Subcutaneous abdominal adipose tissue (tissue), 5 donors: ENCODE results near the gene SLC6A3.
"Not testable (repeated sequence)": the region's sequence is repeated elsewhere in the genome, so short reads cannot be mapped to it uniquely, and the experiment has no call there.

Experiments used
- H3K27ac ChIP-seq: one replicate; pipeline ENCODE4 v1.7.0; 2013; ENCODE audit warnings: low read depth, mild to moderate bottlenecking, inconsistent platforms, low read length, moderate library complexity
- H3K27me3 ChIP-seq, 5 donors: one replicate each; pipeline ENCODE4 v1.7.0; 2013; ENCODE audit warnings: low read length in 5 of 5, inconsistent platforms in 1 of 5; ENCODE audit not compliant: control insufficient read depth in 5 of 5, insufficient read depth in 4 of 5
- H3K36me3 ChIP-seq, 5 donors: one replicate each; pipeline ENCODE4 v1.7.0; 2013; ENCODE audit warnings: low read length in 5 of 5; ENCODE audit not compliant: control insufficient read depth in 5 of 5, insufficient read depth in 5 of 5
- H3K4me1 ChIP-seq, 5 donors: one replicate each; pipeline ENCODE4 v1.7.0; 2013; ENCODE audit warnings: low read length in 5 of 5, mild to moderate bottlenecking in 3 of 5, moderate library complexity in 1 of 5; ENCODE audit not compliant: control insufficient read depth in 5 of 5, insufficient read depth in 5 of 5
- H3K4me3 ChIP-seq, 5 donors: one replicate each; pipeline ENCODE4 v1.7.0; 2013; ENCODE audit warnings: low read length in 5 of 5, low read depth in 1 of 5
- H3K9ac ChIP-seq, 5 donors: one replicate each; pipeline ENCODE4 v1.7.0; 2013; ENCODE audit warnings: low read length in 5 of 5, mild to moderate bottlenecking in 4 of 5, moderate library complexity in 3 of 5
- H3K9me3 ChIP-seq, 5 donors: one replicate each; pipeline ENCODE4 v1.7.0; 2013; ENCODE audit warnings: low read length in 5 of 5; ENCODE audit not compliant: control insufficient read depth in 5 of 5
- donor health status: healthy.
- donor health status: healthy.
- donor health status: healthy.
- donor health status: healthy.
- donor health status: healthy.

Gene SLC6A3

DNA sequence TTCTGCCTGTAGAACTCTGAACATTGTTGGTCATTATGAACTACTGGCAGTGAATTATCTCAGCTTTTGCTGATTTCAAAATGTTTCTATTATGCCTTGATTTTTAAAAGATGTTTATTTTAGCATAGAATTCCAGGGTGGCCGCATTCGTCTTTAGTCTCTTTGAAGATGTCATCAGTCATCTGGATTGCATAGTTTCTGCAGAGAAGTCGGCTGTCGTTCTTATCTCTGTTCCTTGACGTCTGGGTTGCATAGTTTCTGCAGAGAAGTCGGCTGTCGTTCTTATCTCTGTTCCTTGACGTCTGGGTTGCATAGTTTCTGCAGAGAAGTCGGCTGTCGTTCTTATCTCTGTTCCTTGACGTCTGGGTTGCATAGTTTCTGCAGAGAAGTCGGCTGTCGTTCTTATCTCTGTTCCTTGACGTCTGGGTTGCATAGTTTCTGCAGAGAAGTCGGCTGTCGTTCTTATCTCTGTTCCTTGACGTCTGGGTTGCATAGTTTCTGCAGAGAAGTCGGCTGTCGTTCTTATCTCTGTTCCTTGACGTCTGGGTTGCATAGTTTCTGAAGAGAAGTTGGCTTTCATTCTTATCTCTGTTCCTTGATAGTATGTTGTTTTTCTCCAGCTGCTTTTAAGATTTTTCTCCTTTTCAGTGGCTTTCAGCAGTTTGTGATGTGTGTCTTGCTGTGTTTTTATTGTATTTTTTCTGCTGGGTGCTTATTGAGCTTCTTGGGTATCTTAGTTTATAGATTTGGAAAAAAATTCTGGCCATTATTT, 11.1 kb upstream of the SLC6A3 start:
- H3K36me3 ChIP-seq, H3K4me1 ChIP-seq, H3K4me3 ChIP-seq, H3K9ac ChIP-seq, H3K27ac ChIP-seq, H3K27me3 ChIP-seq: not testable (repeated sequence)
- H3K9me3 ChIP-seq, result peaks cover 17 to 44% (median 28%) of the 10 kb centered on the region in 5 donors

DNA sequence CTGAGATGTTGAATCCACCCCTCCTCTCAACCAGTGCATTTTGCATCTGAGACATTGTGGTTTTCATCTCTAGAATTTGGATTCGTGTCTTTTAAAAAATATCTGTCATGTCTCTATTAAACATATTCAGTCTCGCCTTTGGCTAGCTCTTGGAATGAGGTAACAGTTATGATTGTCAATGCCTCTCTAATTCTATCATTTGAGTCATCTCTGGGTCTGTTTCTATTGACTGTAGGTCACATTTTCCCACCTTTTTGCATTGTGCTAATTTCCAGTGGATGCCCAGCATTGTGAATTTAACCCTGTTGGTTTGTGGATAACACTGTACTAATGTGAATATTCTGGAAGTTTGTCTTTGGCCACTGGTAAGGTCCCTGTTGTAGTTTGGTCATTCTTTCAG, 8.4 kb upstream of the SLC6A3 start:
- Histone ChIP-seq H3K9me3 (peaks cover 17 to 44% (median 28%) of the 10 kb centered on the region in 5 donors), H3K4me3 (peak overlapping the region in 2 of 5 donors; percentile 15 to 18), H3K4me1 (no peaks in the 10 kb centered on the region), H3K27ac (no peak overlapping the region), H3K36me3 (no peaks in the 10 kb centered on the region), H3K9ac (no peak overlapping the region), H3K27me3 (peaks cover 0 to 5% (median 2%) of the 10 kb centered on the region in 5 donors)

DNA sequence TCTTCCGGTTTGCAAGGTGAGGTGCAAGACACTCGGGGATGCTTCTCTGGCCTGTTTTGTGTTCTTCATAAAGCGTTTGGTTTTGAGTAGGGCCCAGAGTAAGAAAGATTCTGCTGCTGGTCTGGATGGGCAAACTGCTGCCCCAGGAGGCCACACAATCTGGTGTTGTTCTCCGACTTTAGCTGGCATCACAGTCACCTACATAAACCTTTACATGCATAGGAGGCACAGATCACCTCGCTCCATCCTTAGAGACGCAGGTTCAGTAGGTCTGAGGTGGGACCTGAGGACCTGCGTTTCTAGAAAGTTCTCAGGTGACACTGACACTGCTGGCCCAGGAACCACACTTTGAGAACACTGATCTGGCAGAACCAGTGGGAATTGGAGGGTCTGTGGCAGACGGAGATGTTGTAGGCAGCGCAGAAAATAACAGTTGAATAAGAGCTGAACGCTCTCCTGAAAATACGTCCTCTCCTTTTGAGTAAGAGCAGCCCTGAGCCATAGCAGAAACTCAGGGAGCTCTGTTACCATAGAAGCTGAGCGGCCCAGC, 3.9 kb upstream of the SLC6A3 start:
- Histone ChIP-seq H3K4me1 (peaks cover 0 to 10% (median 4%) of the 10 kb centered on the region in 5 donors), H3K27me3 (peaks cover 21 to 37% (median 31%) of the 10 kb centered on the region in 5 donors), H3K27ac (no peak overlapping the region)

DNA sequence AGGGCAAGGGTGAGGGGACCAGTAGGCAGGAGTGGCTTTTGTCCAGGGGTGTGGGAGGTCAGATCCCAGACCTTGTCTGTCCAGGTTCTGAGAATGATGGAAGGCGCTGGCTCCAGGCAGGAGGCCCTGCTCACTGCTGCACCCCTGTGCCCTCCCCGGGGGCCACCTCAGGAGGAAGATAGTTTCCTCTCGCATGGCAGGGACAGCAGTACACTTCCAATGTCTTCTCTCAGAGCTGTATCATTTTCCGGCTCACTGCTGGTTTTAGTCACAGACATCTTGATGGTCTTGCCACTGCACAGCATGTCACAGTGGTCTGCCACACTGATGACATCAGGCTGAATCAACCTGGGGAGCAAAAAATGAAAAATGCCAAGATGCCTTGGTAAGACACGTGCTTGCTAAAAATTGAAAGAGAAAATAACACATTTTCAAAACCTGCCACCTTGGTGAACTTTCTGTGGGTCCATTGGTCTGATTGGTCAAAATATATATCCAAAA, 3.3 kb upstream of the SLC6A3 start:
- H3K9me3 ChIP-seq, result peaks cover 2 to 11% (median 7%) of the 10 kb centered on the region in 5 donors
- H3K27ac ChIP-seq, result no peak overlapping the region
- peaks cover 26 to 38% (median 37%) of the 10 kb centered on the region in 5 donors for H3K27me3 ChIP-seq
- peaks cover 0 to 10% (median 4%) of the 10 kb centered on the region in 5 donors for H3K4me1 ChIP-seq
- no peak overlapping the region for H3K4me3 ChIP-seq
- H3K9ac ChIP-seq, result no peak overlapping the region
- no peaks in the 10 kb centered on the region for H3K36me3 ChIP-seq

More for the DNA sequence above, 3.9 kb upstream of the SLC6A3 start:
- H3K9me3 ChIP-seq, result peaks cover 7 to 17% (median 12%) of the 10 kb centered on the region in 5 donors
- H3K9ac ChIP-seq, result no peak overlapping the region
- H3K4me3 ChIP-seq, result no peak overlapping the region
- H3K36me3 ChIP-seq, result no peaks in the 10 kb centered on the region

DNA sequence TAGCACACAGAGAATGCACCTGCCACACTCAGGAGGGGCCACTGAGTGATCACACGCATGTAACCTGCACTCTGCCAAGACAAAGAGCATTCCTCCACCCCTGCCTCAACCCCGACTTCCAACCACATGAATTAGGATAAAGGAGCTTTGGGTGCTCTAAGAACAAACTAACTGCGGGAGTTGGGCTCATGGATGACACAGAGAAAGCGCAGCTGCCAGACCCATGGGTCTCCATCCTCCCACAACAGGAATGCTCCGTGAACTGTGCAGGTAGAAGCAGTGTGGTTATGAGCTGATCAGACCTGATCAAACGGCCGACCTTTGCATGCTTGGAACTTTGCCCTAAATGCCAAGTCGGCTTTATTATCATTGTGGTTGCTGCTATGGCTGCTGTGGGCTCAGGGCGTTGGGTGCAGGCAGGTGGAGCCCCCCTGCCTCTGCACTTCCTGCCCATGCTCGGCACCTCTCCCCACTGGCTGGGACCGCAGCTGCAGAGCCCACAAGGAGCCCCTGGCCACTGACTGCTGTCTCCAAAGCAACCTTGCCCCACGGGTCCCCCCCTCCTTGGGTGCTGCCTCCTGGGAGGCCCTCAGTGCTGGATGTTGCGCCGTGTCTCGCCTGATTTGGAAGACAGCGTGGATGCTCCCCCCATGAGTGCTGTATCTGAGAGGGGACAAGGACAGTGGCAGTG, 2.6 kb upstream of the SLC6A3 start:
- H3K9me3 ChIP-seq, result peaks cover 0 to 5% (median 0%) of the 10 kb centered on the region in 5 donors
- no peaks in the 10 kb centered on the region for H3K36me3 ChIP-seq
- H3K9ac ChIP-seq, result no peak overlapping the region
- peaks cover 0 to 10% (median 4%) of the 10 kb centered on the region in 5 donors for H3K4me1 ChIP-seq
- no peak overlapping the region for H3K4me3 ChIP-seq
- H3K27ac ChIP-seq, result no peak overlapping the region
- H3K27me3 ChIP-seq, result peaks cover 34 to 45% (median 44%) of the 10 kb centered on the region in 5 donors

DNA sequence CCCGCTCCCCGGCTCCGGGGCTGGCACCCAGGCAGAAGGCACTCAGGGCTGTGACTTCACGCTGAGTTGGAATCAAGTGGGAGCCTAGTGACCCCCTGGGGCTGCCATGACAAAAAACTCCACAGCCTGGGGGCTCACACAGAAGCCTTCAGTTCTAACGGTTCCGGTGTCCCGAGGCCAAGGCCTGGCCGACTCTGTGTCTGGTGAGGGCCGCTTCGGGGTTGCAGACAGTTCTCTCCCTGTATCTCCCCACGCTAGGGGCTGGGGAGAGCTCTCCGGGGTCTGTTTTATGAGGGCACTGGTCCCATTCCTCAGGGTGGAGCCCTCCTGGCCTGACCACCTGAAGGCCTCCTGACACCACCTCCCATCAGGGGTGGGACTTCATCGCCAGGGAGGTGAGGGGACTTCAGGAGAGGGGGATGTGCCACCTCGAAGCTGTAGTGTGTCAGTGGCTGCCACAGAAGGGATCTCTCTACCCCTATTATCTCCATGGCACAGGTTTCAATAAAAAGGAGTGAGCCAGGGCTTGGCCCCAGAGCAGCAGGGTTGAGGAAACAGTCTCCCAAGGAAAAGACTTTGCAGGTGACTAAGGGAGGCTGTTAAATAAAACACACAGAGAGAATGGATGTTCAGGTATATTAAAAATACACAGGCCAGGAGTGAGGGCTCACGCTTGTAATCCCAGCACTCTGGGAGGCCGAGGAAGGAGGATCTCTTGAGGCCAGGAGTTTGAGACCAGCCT, 1.5 kb upstream of the SLC6A3 start:
- H3K36me3 ChIP-seq, result no peaks in the 10 kb centered on the region
- H3K9me3 ChIP-seq, result no peaks in the 10 kb centered on the region
- peaks cover 37 to 56% (median 52%) of the 10 kb centered on the region in 5 donors for H3K27me3 ChIP-seq
- no peak overlapping the region for H3K4me3 ChIP-seq
- peaks cover 0 to 10% (median 4%) of the 10 kb centered on the region in 5 donors for H3K4me1 ChIP-seq
- H3K27ac ChIP-seq, result no peak overlapping the region
- H3K9ac ChIP-seq, result no peak overlapping the region

DNA sequence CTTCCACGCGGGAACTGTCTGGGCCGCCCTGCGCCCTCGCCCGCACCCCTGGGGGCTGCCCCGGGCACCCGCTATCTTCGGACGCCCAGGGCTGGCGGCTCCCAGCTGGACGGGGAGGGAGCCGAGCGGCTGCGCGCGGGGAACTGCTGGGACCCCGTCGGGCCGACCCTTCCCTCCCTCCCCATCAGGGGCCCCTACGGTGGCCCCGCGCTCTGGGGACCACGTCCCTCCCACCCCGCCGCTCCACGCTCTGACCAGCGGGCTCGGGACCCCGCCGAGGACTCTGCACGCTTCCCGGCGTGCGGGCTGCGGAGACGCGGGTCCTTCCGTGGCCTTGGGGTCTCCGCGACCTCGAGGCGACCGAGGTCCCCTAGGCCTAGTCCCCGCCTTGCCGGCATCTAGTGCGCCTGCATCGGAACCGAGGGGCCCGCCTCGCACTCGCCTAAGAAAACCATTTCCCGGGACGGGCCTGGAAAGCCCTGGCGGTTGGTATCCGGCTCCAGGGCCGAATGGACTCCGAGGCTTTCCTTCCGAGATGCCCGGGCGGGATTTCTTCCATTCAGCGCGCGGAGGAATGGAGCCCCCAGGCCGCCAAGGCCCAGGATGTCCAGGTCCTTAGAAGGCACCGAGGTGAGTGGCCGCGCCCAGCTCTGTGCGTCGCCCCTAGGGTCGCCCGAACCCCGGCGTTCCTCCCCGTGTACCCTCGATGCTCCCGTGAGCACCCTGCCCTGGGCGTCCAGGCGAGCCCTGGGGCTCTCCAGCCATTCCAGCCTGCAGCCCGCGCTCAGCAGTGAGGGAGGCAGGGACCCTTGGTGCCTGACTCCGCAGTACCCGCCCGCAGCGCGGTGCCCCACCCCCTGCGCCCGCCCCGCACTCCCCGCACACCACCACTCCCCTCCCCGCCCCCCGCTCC, 705 bp upstream of the SLC6A3 start:
- H3K9me3 ChIP-seq, result peaks cover 0 to 5% (median under 1%) of the 10 kb centered on the region in 5 donors
- no peak overlapping the region for H3K9ac ChIP-seq
- no peaks in the 10 kb centered on the region for H3K36me3 ChIP-seq
- peaks cover 0 to 10% (median 4%) of the 10 kb centered on the region in 5 donors for H3K4me1 ChIP-seq
- no peak overlapping the region for H3K27ac ChIP-seq
- H3K4me3 ChIP-seq, result no peak overlapping the region
- H3K27me3 ChIP-seq, result peaks cover 39 to 64% (median 56%) of the 10 kb centered on the region in 5 donors

DNA sequence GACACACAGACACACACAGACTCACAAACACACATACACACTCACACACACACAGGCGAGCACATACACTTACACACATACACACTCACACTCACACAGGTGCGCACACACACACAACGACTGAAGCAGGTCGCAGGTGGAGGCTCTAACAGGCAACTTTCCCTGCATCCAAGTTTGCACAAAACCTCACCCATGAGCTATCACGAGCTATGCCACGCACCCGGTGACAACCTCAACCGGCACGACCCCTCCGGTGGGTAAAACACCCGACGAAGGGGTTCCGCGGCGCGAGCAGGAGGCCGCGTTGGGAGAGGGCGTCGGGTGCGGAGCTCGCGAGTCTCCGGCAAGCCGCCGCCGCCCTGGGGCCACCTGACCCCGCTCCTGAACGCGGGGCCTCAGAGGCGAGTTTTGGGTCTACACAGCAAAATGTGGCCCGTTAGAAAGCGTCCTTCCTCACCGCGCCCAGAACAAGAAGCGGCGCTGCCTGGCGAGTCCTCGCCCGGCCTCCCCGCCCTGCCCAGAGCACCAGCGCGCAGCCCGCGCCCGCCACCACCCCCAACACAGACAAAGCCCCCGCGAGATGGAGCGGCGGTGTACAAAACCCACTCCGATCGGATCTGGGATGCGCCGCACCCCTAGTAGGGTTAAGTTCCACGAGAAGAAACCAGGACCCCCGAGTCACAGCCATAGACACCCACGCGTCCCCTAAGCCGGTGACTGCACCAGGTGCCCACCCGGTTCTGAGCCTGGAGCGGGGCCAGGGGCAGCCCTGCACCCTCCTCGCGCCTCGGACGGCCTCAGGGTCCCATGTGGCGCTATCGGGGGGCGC, 665 bp downstream of the SLC6A3 start:
- H3K9ac ChIP-seq, result no peak overlapping the region
- H3K36me3 ChIP-seq, result no peaks in the 10 kb centered on the region
- H3K4me3 ChIP-seq, result no peak overlapping the region
- H3K27ac ChIP-seq, result no peak overlapping the region
- peaks cover 0 to 10% (median 4%) of the 10 kb centered on the region in 5 donors for H3K4me1 ChIP-seq
- peaks cover 0 to 10% (median 6%) of the 10 kb centered on the region in 5 donors for H3K9me3 ChIP-seq
- H3K27me3 ChIP-seq, result peaks cover 40 to 69% (median 62%) of the 10 kb centered on the region in 5 donors
